H1 (cell line): ENCODE data around the gene CDC123. TPM values are rescaled to one million over a fixed set of nuclear protein-coding genes. Genes with fewer than 3 reads are reported as not detected.

Source experiments
- CTCF ChIA-PET: fragments of 300-600 bp; sonication (Branson Sonifier 250); formaldehyde crosslinking; loops from one replicate; lab custom pipeline; 2021; ENCODE audit not compliant: partially characterized antibody; lab: Charles Lee
- POLR2A ChIA-PET: fragments of 300-600 bp; sonication (Branson Sonifier 250); formaldehyde crosslinking; loops from one replicate; lab custom pipeline; 2021; ENCODE audit warnings: inconsistent platforms; ENCODE audit not compliant: partially characterized antibody; lab: Charles Lee
- DNase-seq, 2 experiments: peaks; one replicate each; pipeline versions ENCODE4 v3.0.0 to v3.0.0-alpha.2; 2010 to 2022; ENCODE audit warnings: low spot score in 2 of 2, low read depth in 1 of 2, mixed read lengths in 1 of 2
- FAIRE-seq: peaks from 2 replicates; lab custom pipeline; 2011; peaks lifted over from hg19 to GRCh38; lab: Jason Lieb, UNC
- H2AFZ ChIP-seq: 2 replicates; pipeline ENCODE4 v1.8.1; 2012; ENCODE audit warnings: low read length, inconsistent platforms
- H2AK5ac ChIP-seq: 2 replicates; pipeline ENCODE4 v1.6.1; 2013; ENCODE audit warnings: low read depth, low read length
- H2BK120ac ChIP-seq: replicated peaks from 2 replicates; pipeline ENCODE3; 2013; ENCODE audit warnings: low read depth, low read length, inconsistent platforms
- H2BK12ac ChIP-seq: 2 replicates; pipeline ENCODE4 v1.6.1; 2013; ENCODE audit warnings: low read depth, low read length
- H2BK15ac ChIP-seq: 2 replicates; pipeline ENCODE4 v1.6.1; 2013; ENCODE audit warnings: low read length
- H2BK20ac ChIP-seq: 2 replicates; pipeline ENCODE4 v1.6.1; 2013; ENCODE audit warnings: low read length
- H2BK5ac ChIP-seq: 2 replicates; pipeline ENCODE4 v1.6.1; 2013; ENCODE audit warnings: low read depth, low read length
- H3K14ac ChIP-seq: 2 replicates; pipeline ENCODE4 v1.6.1; 2013; ENCODE audit warnings: inconsistent platforms; ENCODE audit not compliant: insufficient read length
- H3K18ac ChIP-seq: 2 replicates; pipeline ENCODE4 v1.6.1; 2013; ENCODE audit warnings: low read length; ENCODE audit errors: extremely low read depth
- H3K23ac ChIP-seq: 2 replicates; pipeline ENCODE4 v1.6.1; 2013; ENCODE audit warnings: inconsistent platforms; ENCODE audit not compliant: insufficient read length
- H3K23me2 ChIP-seq: 2 replicates; pipeline ENCODE4 v1.6.1; 2013; ENCODE audit warnings: low read depth, low read length
- H3K27ac ChIP-seq: 2 replicates; pipeline ENCODE4 v1.6.1; 2011; ENCODE audit warnings: low read depth, low read length, inconsistent platforms
- H3K27me3 ChIP-seq, 4 experiments: replicated peaks in 1 of 4; 1 replicate in 1 of 4; 2 replicates in 3 of 4; pipeline versions ENCODE4 v1.6.1 to v1.8.1; 2011 to 2013; ENCODE audit warnings: low read length in 3 of 4, mild to moderate bottlenecking in 3 of 4, inconsistent platforms in 2 of 4, mixed read lengths in 2 of 4, moderate library complexity in 1 of 4; ENCODE audit not compliant: control insufficient read depth in 3 of 4, insufficient read depth in 3 of 4; ENCODE audit errors: extremely low read depth in 1 of 4
- H3K36me3 ChIP-seq, 4 experiments: 2 replicates each; pipeline versions ENCODE4 v1.6.1 to v1.8.1; 2011 to 2013; ENCODE audit warnings: mild to moderate bottlenecking in 4 of 4, low read length in 3 of 4, moderate library complexity in 2 of 4, control low read depth in 1 of 4, inconsistent platforms in 1 of 4; ENCODE audit not compliant: insufficient read depth in 4 of 4, control insufficient read depth in 2 of 4
- H3K4ac ChIP-seq: replicated peaks from 2 replicates; pipeline ENCODE3; 2013; ENCODE audit warnings: low read length, low read depth, mixed read lengths, inconsistent platforms; ENCODE audit not compliant: insufficient read length
- H3K4me1 ChIP-seq, 4 experiments: replicated peaks in 1 of 4; 1 replicate in 1 of 4; 2 replicates in 3 of 4; pipeline versions ENCODE4 v1.6.1 to v1.8.1; 2011 to 2013; ENCODE audit warnings: low read length in 3 of 4, inconsistent platforms in 2 of 4, mixed read lengths in 1 of 4; ENCODE audit not compliant: insufficient read depth in 4 of 4, control insufficient read depth in 3 of 4
- H3K4me2 ChIP-seq, 2 experiments: 2 replicates each; pipeline versions ENCODE4 v1.6.1 to v1.8.1; 2011 to 2013; ENCODE audit warnings: low read depth in 2 of 2, low read length in 2 of 2, control low read depth in 1 of 2, inconsistent platforms in 1 of 2, mild to moderate bottlenecking in 1 of 2; ENCODE audit not compliant: insufficient read depth in 1 of 2
- H3K4me3 ChIP-seq, 4 experiments: fragments of 200-600, 300-600 bp in 1 of 4; sonication (generic), shearing (Covaris generic), sonication (Bioruptor Twin) in 1 of 4; 2 replicates each; pipeline versions ENCODE4 v1.5.1 to v1.8.1; 2011 to 2016; ENCODE audit warnings: low read length in 4 of 4, low read depth in 3 of 4, control low read depth in 2 of 4, inconsistent platforms in 2 of 4, mild to moderate bottlenecking in 2 of 4, mixed read lengths in 1 of 4, moderate library complexity in 1 of 4; ENCODE audit not compliant: insufficient read depth in 2 of 4; ENCODE audit errors: extremely low read depth in 1 of 4
- H3K56ac ChIP-seq: replicated peaks from 2 replicates; pipeline ENCODE3; 2013; ENCODE audit warnings: low read depth, mild to moderate bottlenecking, mixed read lengths, low read length, inconsistent platforms; ENCODE audit not compliant: insufficient read length
- H3K79me1 ChIP-seq: 2 replicates; pipeline ENCODE4 v1.6.1; 2013; ENCODE audit warnings: low read depth, low read length, control low read depth
- H3K79me2 ChIP-seq, 2 experiments: 2 replicates each; pipeline versions ENCODE4 v1.6.1 to v1.8.1; 2012 to 2013; ENCODE audit warnings: low read length in 2 of 2, mild to moderate bottlenecking in 2 of 2, inconsistent platforms in 1 of 2; ENCODE audit not compliant: insufficient read depth in 2 of 2, control insufficient read depth in 1 of 2
- H3K9ac ChIP-seq, 4 experiments: replicated peaks in 1 of 4; 1 replicate in 1 of 4; 2 replicates in 3 of 4; pipeline versions ENCODE4 v1.6.1 to v1.8.1; 2011 to 2013; ENCODE audit warnings: low read depth in 3 of 4, low read length in 3 of 4, control low read depth in 2 of 4, mild to moderate bottlenecking in 2 of 4, moderate library complexity in 2 of 4, inconsistent platforms in 1 of 4; ENCODE audit errors: extremely low read depth in 1 of 4
- H3K9me3 ChIP-seq, 2 experiments: 2 replicates each; pipeline versions ENCODE4 v1.6.1 to v1.8.1; 2012 to 2013; ENCODE audit warnings: mild to moderate bottlenecking in 2 of 2, moderate library complexity in 2 of 2, control low read depth in 1 of 2, inconsistent platforms in 1 of 2, low read depth in 1 of 2, low read length in 1 of 2, mixed read lengths in 1 of 2; ENCODE audit not compliant: insufficient read depth in 2 of 2
- H4K20me1 ChIP-seq, 2 experiments: replicated peaks in 1 of 2; 2 replicates each; pipeline versions ENCODE3 to v1.8.1; 2011 to 2013; ENCODE audit warnings: inconsistent platforms in 2 of 2, low read length in 2 of 2, mild to moderate bottlenecking in 1 of 2; ENCODE audit not compliant: insufficient read depth in 2 of 2, control insufficient read depth in 1 of 2
- H4K5ac ChIP-seq: 2 replicates; pipeline ENCODE4 v1.6.1; 2013; ENCODE audit warnings: low read length, low read depth, mixed read lengths, inconsistent platforms; ENCODE audit not compliant: insufficient read length
- H4K8ac ChIP-seq: 2 replicates; pipeline ENCODE4 v1.8.0; 2013; ENCODE audit warnings: mild to moderate bottlenecking, moderate library complexity, low read length, inconsistent platforms; ENCODE audit not compliant: insufficient read depth; ENCODE audit errors: extremely low read depth
- H4K91ac ChIP-seq: replicated peaks from 2 replicates; pipeline ENCODE3; 2013; ENCODE audit warnings: low read length, mixed read lengths, inconsistent platforms; ENCODE audit not compliant: insufficient read length
- SAP30 ChIP-seq: fragments of 300-600 bp; sonication (generic); IDR thresholded peaks from 2 replicates; pipeline ENCODE4 v1.7.1; 2012; ENCODE audit warnings: low read length, moderate library complexity, mild to moderate bottlenecking, inconsistent platforms; ENCODE audit not compliant: insufficient read depth, insufficient replicate concordance
- YY1 ChIP-seq: IDR thresholded peaks from 2 replicates; pipeline ENCODE4 v1.6.1; 2011; ENCODE audit warnings: low read depth, mild to moderate bottlenecking, low read length
- WGBS, 2 experiments: shearing (Covaris generic) in 1 of 2; methylation state at CpG; one replicate each; pipeline versions ENCODE4 v1.1.6 to v1.1.7; 2013 to 2015; ENCODE audit warnings: low lambda C conversion rate in 2 of 2, mixed read lengths in 2 of 2, inconsistent platforms in 1 of 2, low coverage in 1 of 2, missing lambda C conversion rate in 1 of 2; ENCODE audit not compliant: insufficient replicate concordance in 2 of 2, insufficient coverage in 1 of 2, insufficient read length in 1 of 2; ENCODE audit errors: extremely low coverage in 1 of 2, missing lambda C conversion rate in 1 of 2; 5-methylcytosine and 5-hydroxymethylcytosine counted together
- polyA plus RNA-seq, 7 experiments: library from polyadenylated mRNA; depleted of rRNA in 3 of 7; stranded (reverse) in 5 of 7; unstranded in 2 of 7; fragments of >200 nt in 5 of 7; fragments of 200-250 nt in 2 of 7; gene quantifications; 1 replicate in 5 of 7; 2 replicates in 1 of 7; 4 replicates in 1 of 7; pipeline versions ENCODE4 v1.2.1 to v1.2.3, GENCODE V29; 2011 to 2013; ENCODE audit warnings: missing spikeins in 2 of 7, mixed read lengths in 2 of 7
- total RNA-seq: library from RNA; stranded (reverse); fragmentation: NEBNext Ultra II Directional; extraction: Animal tissue kit (Norgen Biotek cat#: 25700); gene quantifications from 2 replicates; pipeline ENCODE4 v1.2.1, GENCODE V29; 2021

CDC123 gene
- total and polyA plus RNA-seq, 2 of the 8 experiments (the other 6 are each of a cell fraction or from before 2014, with no cell fraction given): 115 to 202 TPM

- no peak overlapping the region for H3K4me3 ChIP-seq
- H3K27ac ChIP-seq: no peak overlapping the region
- CTCF ChIA-PET: no interaction called here
Observed at GRCh38 chr10:12160664-12161063, 35.3 kb upstream of the CDC123 start.

More at GRCh38 chr10:12160664-12161063, 35.3 kb upstream of the CDC123 start:
- POLR2A ChIA-PET: interaction anchor here (2.4 kb wide), 1 partner anchor 19 kb away, joined by 8 read pairs; no protein-coding TSS in a partner anchor
- H3K27me3 ChIP-seq: no peaks in the 10 kb centered on the region
- no peaks in the 10 kb centered on the region for H3K79me2 ChIP-seq
- no peaks in the 10 kb centered on the region for H3K23me2 ChIP-seq
- H4K8ac ChIP-seq: no peak overlapping the region
- no peak overlapping the region for H2BK15ac ChIP-seq
- H3K36me3 ChIP-seq: peaks cover 0 to 32% (median 3%) of the 10 kb centered on the region in 4 experiments; a peak in 3 of 8 replicates
- no peak overlapping the region for H3K18ac ChIP-seq
- no peak overlapping the region for H3K23ac ChIP-seq
- H2AK5ac ChIP-seq: no peak overlapping the region
- H3K56ac ChIP-seq: no peak overlapping the region
- H3K14ac ChIP-seq: no peak overlapping the region
- no peaks in the 10 kb centered on the region for H3K4me1 ChIP-seq
- no peak overlapping the region for H2AFZ ChIP-seq
- TF ChIP-seq SAP30 (no peak), YY1 (0 out of 2 replicates have a peak, but pooled peaks have one; percentile 17)
- TF ChIP-seq, all 59 proteins: peak for 1
- no peak overlapping the region for H4K5ac ChIP-seq
- H2BK120ac ChIP-seq: no peak overlapping the region
- FAIRE-seq (no peak), DNase-seq (no peak)
- 83% methylated on average over 5 of the region's 5 CpGs; no CpG with 5 or more reads in 1 of the 2 experiments for WGBS, 2 experiments
- H2BK12ac ChIP-seq: no peak overlapping the region
- H2BK5ac ChIP-seq: no peak overlapping the region
- no peak overlapping the region for H4K91ac ChIP-seq
- H4K20me1 ChIP-seq: no peaks in the 10 kb centered on the region
- no peak overlapping the region for H3K4me2 ChIP-seq
- no peak overlapping the region for H2BK20ac ChIP-seq
- no peak overlapping the region for H3K4ac ChIP-seq
- no peaks in the 10 kb centered on the region for H3K9me3 ChIP-seq
- no peaks in the 10 kb centered on the region for H3K79me1 ChIP-seq
- H3K9ac ChIP-seq: no peak overlapping the region
